Liver (tissue), 3 donors: ENCODE results near the gene PAX5.
A peak's percentile ranks its signal among the peaks of the same experiment; 100 is the strongest.

Experiments used
- ATF3 ChIP-seq: IDR thresholded peaks from 2 replicates; pipeline ENCODE4 v1.6.1; 2016; ENCODE audit warnings: antibody characterized with exemption
- CTCF ChIP-seq: fragments of 150-350 bp; IDR thresholded peaks from 2 replicates; pipeline ENCODE4 v1.5.1; 2017; ENCODE audit warnings: improper control_type of control experiment, low read depth, low read length; ENCODE audit not compliant: missing input control
- GABPA ChIP-seq, 2 donors: IDR thresholded peaks in 1 of 2; conservative IDR thresholded peaks in 1 of 2; 2 replicates each; pipeline ENCODE4 v1.6.1; 2016; ENCODE audit warnings: antibody characterized with exemption in 2 of 2, mild to moderate bottlenecking in 1 of 2, moderate library complexity in 1 of 2
- REST ChIP-seq: IDR thresholded peaks from 2 replicates; pipeline ENCODE4 v1.6.1; 2016; ENCODE audit warnings: antibody characterized with exemption, mild to moderate bottlenecking
- RXRA ChIP-seq, 2 donors: IDR thresholded peaks; 2 replicates each; pipeline ENCODE4 v1.6.1; 2017 to 2018; ENCODE audit warnings: antibody characterized with exemption in 2 of 2, mild to moderate bottlenecking in 1 of 2
- SP1 ChIP-seq: IDR thresholded peaks from 2 replicates; pipeline ENCODE4 v1.6.1; 2018; ENCODE audit warnings: antibody characterized with exemption, mild to moderate bottlenecking
- TAF1 ChIP-seq: conservative IDR thresholded peaks from 2 replicates; pipeline ENCODE4 v1.6.1; 2016; ENCODE audit warnings: antibody characterized with exemption, mild to moderate bottlenecking
- YY1 ChIP-seq: IDR thresholded peaks from 2 replicates; pipeline ENCODE4 v1.6.1; 2016; ENCODE audit warnings: antibody characterized with exemption, mild to moderate bottlenecking
- ZBTB33 ChIP-seq: IDR thresholded peaks from 2 replicates; pipeline ENCODE4 v1.6.1; 2016; ENCODE audit warnings: antibody characterized with exemption
- donor health status: healthy.
- donor health status: healthy.

- no peak for TF ChIP-seq ATF3
- no peak for TF ChIP-seq CTCF
- TF ChIP-seq SP1: no peak
- TF ChIP-seq RXRA (IDR thresholded peaks at IDR 0.05): no peak
- TF ChIP-seq TAF1: no peak
- TF ChIP-seq YY1: no peak
- TF ChIP-seq REST: no peak
- no peak for TF ChIP-seq ZBTB33
- TF ChIP-seq GABPA (IDR thresholded peaks at IDR 0.05 in 1 of 2, conservative IDR thresholded peaks at IDR 0.05 in 1 of 2): peak in 1 of 2 donors; percentile 59
These were observed 2.9 kb upstream of the PAX5 start for GRCh38 chr9:37036776-37037502.
